HUES64 (cell line): ENCODE results near the gene KLHL29.

Source experiments
- H3K27ac ChIP-seq: 2 replicates; pipeline ENCODE4 v1.7.0; 2013; ENCODE audit warnings: low read depth, low read length, inconsistent platforms
- H3K27me3 ChIP-seq: 2 replicates; pipeline ENCODE4 v1.6.1; 2013; ENCODE audit warnings: mild to moderate bottlenecking, low read length; ENCODE audit not compliant: insufficient read depth
- H3K36me3 ChIP-seq: 2 replicates; pipeline ENCODE4 v1.6.1; 2013; ENCODE audit warnings: mild to moderate bottlenecking, low read length; ENCODE audit not compliant: insufficient read depth
- H3K4me1 ChIP-seq: 2 replicates; pipeline ENCODE4 v1.6.1; 2013; ENCODE audit warnings: mild to moderate bottlenecking, low read length, moderate library complexity; ENCODE audit not compliant: insufficient read depth
- H3K4me3 ChIP-seq: 2 replicates; pipeline ENCODE4 v1.5.1; 2013; ENCODE audit warnings: mild to moderate bottlenecking, low read length, moderate library complexity
- H3K9ac ChIP-seq: 2 replicates; pipeline ENCODE4 v1.6.1; 2013; ENCODE audit warnings: mild to moderate bottlenecking, low read depth, low read length
- H3K9me3 ChIP-seq: 2 replicates; pipeline ENCODE4 v1.6.1; 2013; ENCODE audit warnings: low read depth, low read length; ENCODE audit not compliant: insufficient read depth
- WGBS: fragments of 150-250, 120-280 bp; methylation state at CpG from one replicate; pipeline ENCODE4 v1.1.7; 2013; ENCODE audit warnings: missing lambda C conversion rate; 5-methylcytosine and 5-hydroxymethylcytosine counted together

The KLHL29 gene

DNA sequence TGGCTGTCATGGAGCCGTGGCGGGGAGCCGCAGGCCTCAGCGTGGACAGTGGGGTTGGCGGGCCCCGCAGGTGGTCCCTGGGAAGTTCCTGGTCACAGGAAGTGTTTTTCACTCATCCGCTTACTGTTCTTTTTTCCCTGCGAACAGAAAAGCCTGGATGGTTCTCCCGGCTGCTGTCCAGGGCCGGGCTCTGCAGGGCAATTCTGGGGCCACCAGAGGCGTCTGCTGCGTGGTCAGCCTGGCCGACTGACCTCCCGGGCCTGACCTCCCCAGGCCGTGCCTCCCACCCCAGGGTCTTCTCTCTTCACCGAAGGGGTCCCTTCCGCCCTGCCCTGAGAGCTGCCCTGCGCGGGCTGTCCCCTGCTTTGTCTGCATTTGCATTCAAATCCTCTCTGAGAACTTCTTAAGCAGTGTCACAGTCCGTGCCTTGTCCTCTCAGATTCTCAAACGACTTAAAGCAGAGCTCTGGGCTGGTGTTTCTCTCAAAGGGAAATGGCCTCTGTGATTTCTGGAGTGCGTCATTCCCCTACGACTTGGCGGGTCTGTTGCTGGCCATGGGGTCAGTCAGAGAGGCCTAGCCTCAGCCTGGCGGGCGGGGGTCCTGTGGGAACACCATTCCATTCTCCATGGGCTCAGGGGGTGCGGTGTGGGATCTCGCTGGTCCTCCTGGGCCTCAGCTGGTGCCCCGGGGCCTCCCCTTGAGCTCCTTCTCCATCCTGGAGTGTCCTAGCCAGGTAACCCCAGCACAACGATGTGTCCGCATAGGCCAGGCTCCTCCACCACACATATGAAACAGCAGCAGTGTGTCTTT, 38.3 kb downstream of the KLHL29 start:
- 52% methylated on average over 31 of the region's 31 CpGs for WGBS
- Histone ChIP-seq H3K4me3 (no peak overlapping the region), H3K27me3 (no peaks in the 10 kb centered on the region), H3K4me1 (peaks cover 20% of the 10 kb centered on the region), H3K9me3 (no peaks in the 10 kb centered on the region), H3K27ac (peak overlapping the region; percentile 24; the same call in 1 of the 2 replicates), H3K36me3 (no peaks in the 10 kb centered on the region), H3K9ac (no peak overlapping the region)

GRCh38 chr2:23423873-23424680, 39.1 kb downstream of the KLHL29 start:
- Histone ChIP-seq H3K4me1 (peaks cover 16% of the 10 kb centered on the region), H3K4me3 (no peak overlapping the region), H3K9me3 (no peaks in the 10 kb centered on the region), H3K36me3 (no peaks in the 10 kb centered on the region), H3K27me3 (no peaks in the 10 kb centered on the region), H3K27ac (no peak overlapping the region), H3K9ac (no peak overlapping the region)
- WGBS, result 95% methylated on average over 16 of the region's 16 CpGs

DNA sequence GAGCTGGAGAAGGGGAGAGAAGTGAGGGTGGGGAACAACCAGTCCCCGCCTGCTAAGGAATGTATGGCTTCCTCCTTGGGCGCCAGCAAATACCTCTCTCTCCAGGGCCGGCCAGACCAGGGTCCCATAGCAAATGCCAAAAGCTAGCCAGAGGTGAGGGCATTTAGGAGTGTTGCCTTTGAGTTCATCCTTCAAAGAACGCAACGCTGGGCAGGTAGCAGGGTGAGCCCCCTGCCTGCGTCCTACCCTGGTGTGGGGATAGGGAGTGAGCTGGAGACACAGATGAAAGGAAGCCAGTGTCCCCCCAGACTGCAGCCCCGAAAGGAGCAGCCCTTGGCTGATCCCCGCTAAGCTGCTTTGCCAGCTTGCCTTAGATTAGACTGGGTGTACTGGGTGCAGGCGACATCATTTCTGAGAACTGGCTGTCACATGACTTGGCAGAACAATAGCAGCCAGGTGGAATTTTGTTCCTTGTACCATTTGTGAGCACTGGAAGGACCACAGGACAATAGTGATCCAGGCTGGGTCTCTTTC, 40.4 kb downstream of the KLHL29 start:
- Histone ChIP-seq H3K9me3 (no peaks in the 10 kb centered on the region), H3K27ac (no peak overlapping the region), H3K9ac (no peak overlapping the region), H3K4me3 (no peak overlapping the region), H3K36me3 (no peaks in the 10 kb centered on the region), H3K27me3 (no peaks in the 10 kb centered on the region), H3K4me1 (peaks cover 16% of the 10 kb centered on the region)
- WGBS, result 81% methylated on average over 9 of the region's 9 CpGs

DNA sequence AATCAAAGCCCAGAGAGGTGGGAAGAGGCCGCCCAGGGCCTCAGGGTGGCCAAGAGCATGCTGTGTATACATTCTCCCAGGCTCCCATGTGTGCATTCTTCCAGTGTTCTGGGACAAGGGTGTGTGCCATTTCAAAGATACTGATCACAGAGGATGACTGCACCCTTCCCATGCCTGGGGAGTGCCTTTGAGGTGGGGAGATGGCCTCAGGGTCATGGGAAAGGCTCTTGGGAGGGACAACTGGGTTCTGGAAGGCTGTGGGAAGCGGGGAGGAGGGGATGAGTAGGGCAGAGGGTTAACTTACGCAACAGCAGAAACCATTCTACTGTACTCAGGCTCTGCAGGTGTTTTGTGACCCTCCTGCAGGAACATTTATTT, 40.9 kb downstream of the KLHL29 start:
- Histone ChIP-seq H3K27me3 (no peaks in the 10 kb centered on the region), H3K27ac (no peak overlapping the region), H3K4me1 (peaks cover 16% of the 10 kb centered on the region), H3K9ac (no peak overlapping the region), H3K4me3 (no peak overlapping the region), H3K36me3 (no peaks in the 10 kb centered on the region), H3K9me3 (no peaks in the 10 kb centered on the region)
- WGBS, result 94% methylated on average over 3 of the region's 3 CpGs

GRCh38 chr2:23426263-23426905, 41.4 kb downstream of the KLHL29 start:
- peaks cover 16% of the 10 kb centered on the region for H3K4me1 ChIP-seq
- H3K4me3 ChIP-seq, result no peak overlapping the region
- H3K9ac ChIP-seq, result no peak overlapping the region
- 92% methylated on average over 12 of the region's 12 CpGs for WGBS
- H3K27ac ChIP-seq, result no peak overlapping the region
- no peaks in the 10 kb centered on the region for H3K27me3 ChIP-seq
- no peaks in the 10 kb centered on the region for H3K9me3 ChIP-seq
- no peaks in the 10 kb centered on the region for H3K36me3 ChIP-seq

- no peaks in the 10 kb centered on the region for H3K27me3 ChIP-seq
- no peaks in the 10 kb centered on the region for H3K9me3 ChIP-seq
- no peaks in the 10 kb centered on the region for H3K36me3 ChIP-seq
- no peak overlapping the region for H3K9ac ChIP-seq
- H3K27ac ChIP-seq, result no peak overlapping the region
- WGBS, result 95% methylated on average over 8 of the region's 8 CpGs
- no peak overlapping the region for H3K4me3 ChIP-seq
- H3K4me1 ChIP-seq, result peaks cover 16% of the 10 kb centered on the region
These were observed 42.4 kb downstream of the KLHL29 start for GRCh38 chr2:23427350-23427749.

GRCh38 chr2:23427976-23428375, 43.0 kb downstream of the KLHL29 start:
- Histone ChIP-seq H3K9ac (no peak overlapping the region), H3K4me3 (no peak overlapping the region), H3K4me1 (peaks cover 14% of the 10 kb centered on the region), H3K27me3 (no peaks in the 10 kb centered on the region), H3K9me3 (no peaks in the 10 kb centered on the region), H3K36me3 (no peaks in the 10 kb centered on the region), H3K27ac (no peak overlapping the region)
- WGBS, result 86% methylated on average over 11 of the region's 12 CpGs

GRCh38 chr2:23429036-23429435, 44.1 kb downstream of the KLHL29 start:
- H3K36me3 ChIP-seq, result no peaks in the 10 kb centered on the region
- no peaks in the 10 kb centered on the region for H3K9me3 ChIP-seq
- peaks cover 7% of the 10 kb centered on the region; the same call in 1 of the 2 replicates for H3K4me1 ChIP-seq
- no peak overlapping the region for H3K27ac ChIP-seq
- no peak overlapping the region for H3K4me3 ChIP-seq
- H3K27me3 ChIP-seq, result no peaks in the 10 kb centered on the region
- WGBS, result 95% methylated on average over 6 of the region's 6 CpGs
- H3K9ac ChIP-seq, result no peak overlapping the region

DNA sequence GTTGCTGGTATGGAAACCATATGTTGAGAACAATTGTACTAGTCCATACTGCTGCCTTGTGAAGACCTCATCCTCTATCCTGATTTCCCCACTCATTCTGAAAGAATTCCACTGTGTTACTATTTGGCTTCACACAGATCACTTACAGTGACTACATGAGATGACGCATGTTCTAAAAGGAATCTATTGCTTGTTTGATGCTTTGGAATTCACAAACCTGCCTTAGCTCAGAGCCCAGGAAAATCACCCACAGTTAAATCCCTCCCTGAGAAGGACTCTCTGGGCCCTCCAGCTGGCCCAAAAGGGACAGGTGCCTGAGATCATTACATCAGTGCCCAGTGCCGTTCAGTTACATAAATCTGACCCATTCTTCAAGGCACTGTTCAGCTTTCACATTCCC, 45.3 kb downstream of the KLHL29 start:
- H3K4me3 ChIP-seq, result no peak overlapping the region
- WGBS, result 97% methylated on average over 2 of the region's 2 CpGs
- H3K4me1 ChIP-seq, result peaks cover 6% of the 10 kb centered on the region
- no peak overlapping the region for H3K9ac ChIP-seq
- no peaks in the 10 kb centered on the region for H3K9me3 ChIP-seq
- H3K27me3 ChIP-seq, result no peaks in the 10 kb centered on the region
- H3K27ac ChIP-seq, result no peak overlapping the region
- no peaks in the 10 kb centered on the region for H3K36me3 ChIP-seq

DNA sequence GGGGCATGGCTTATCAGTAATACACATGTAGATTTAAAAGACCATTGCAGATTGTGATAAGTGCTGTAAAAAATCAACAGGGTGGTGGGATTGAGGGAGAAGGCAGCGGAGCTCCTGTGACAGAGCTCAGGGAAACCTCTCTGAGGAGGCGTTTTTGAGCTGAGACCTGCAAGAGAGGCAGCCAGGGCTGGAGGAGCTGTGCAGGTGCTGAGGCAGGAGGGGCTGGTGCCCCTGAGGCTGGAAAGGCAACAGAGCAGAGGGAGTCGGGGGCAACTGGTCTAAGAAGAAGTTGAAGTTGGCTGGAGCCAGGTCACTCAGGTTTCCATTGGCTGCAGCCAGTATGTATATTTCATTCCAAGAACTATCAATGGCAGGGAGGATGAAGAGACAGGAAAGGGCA, 47.6 kb downstream of the KLHL29 start:
- no peak overlapping the region for H3K27ac ChIP-seq
- H3K36me3 ChIP-seq, result no peaks in the 10 kb centered on the region
- H3K9ac ChIP-seq, result no peak overlapping the region
- 86% methylated on average over 3 of the region's 3 CpGs for WGBS
- H3K4me3 ChIP-seq, result no peak overlapping the region
- H3K27me3 ChIP-seq, result no peaks in the 10 kb centered on the region
- no peaks in the 10 kb centered on the region for H3K9me3 ChIP-seq
- peaks cover 11% of the 10 kb centered on the region for H3K4me1 ChIP-seq

DNA sequence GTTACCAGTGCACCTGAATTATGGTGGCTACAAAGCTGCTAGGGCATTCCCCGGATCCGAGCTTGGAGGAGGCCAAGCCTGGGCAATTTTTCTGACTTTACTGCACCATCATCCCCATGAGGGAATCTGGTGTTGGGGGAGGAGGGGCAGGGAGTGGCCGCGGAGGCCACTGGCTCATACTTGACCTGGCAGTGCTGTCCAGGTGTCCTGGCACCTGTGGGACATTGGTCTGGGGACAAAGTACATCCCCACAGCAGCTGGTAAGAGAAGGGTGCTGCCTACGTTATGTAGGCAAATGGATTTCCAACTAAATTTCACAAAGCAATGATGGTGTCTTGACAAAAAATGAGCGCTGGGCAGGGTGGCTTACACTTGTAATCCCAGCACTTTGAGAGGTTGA, 48.3 kb downstream of the KLHL29 start:
- WGBS, result 95% methylated on average over 6 of the region's 6 CpGs
- Histone ChIP-seq H3K27ac (no peak overlapping the region), H3K9me3 (no peaks in the 10 kb centered on the region), H3K4me1 (peaks cover 11% of the 10 kb centered on the region), H3K36me3 (no peaks in the 10 kb centered on the region), H3K4me3 (no peak overlapping the region), H3K27me3 (no peaks in the 10 kb centered on the region), H3K9ac (no peak overlapping the region)
